GM21576 (cell line): Measurements from ENCODE around the gene UPK1A.
A peak's percentile ranks its signal among the peaks of the same experiment; 100 is the strongest.

ENCODE experiments used
- ATAC-seq: cut with Tn5 transposase; IDR thresholded peaks from one replicate; pipeline ENCODE4 v1.9.1; 2021; ENCODE audit warnings: mild to moderate bottlenecking, moderate library complexity; ENCODE audit not compliant: unreplicated experiment

UPK1A gene

DNA sequence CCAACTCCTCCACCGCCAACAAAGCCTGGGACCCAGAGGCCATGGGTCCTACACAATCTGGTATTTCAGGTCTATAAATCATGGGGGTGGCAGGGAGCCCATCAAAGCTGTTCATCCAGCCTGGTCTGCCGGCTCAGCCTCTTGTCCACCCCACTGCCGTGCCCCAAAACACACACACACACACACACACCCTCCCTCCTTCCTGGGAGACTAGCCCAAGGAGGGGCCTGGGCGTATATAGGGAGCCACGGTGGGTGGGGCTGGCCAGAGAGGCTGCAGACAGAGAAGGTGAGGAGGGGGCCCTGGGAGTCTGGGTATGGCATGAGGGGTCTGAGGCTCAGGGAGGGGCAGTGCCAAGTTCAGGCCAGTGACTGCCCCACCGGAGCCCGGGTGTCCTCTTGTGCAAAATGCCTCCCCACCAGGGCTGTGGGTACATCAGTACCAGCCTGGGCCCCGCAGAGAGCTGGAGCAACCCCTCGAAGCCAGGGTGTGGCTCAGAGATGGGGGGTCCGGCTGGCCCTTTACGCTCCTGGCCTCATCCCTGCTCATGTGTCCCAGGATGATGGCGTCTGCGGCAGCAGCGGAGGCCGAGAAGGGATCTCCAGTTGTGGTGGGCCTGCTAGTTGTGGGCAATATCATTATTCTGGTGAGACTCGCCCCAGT lies at the start of gene UPK1A:
TSS of gene UPK1A (plus strand) at position 267 of the 663 bp plus-strand sequence. CDS start at position 563, 296 bp downstream.
- ATAC-seq = no peak

- no peak for ATAC-seq
Observed at GRCh38 chr19:35618857-35619256, 47.5 kb upstream of the UPK1A start.

- ATAC-seq = no peak
Observed at GRCh38 chr19:35619290-35619923, 46.9 kb upstream of the UPK1A start.

DNA sequence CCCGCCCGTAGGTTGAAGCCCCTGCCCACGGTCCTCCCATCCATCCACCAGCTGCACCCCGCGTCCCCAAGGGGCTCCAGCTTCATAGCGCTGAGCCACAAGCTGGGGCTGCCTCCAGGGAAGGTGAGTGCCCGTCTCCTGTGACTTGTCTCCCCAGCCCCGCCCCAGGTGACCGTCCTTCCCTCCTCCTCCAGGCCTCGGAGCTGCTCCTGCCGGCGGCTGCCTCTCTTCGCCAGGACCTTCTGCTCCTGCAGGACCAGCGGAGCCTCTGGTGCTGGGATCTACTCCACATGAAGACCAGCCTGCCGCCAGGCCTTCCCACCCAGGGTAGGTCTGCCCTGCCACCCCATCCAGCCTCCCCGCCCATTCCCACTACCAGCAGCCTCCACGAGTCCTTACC lies 46.3 kb upstream of the UPK1A start:
- no peak for ATAC-seq

DNA sequence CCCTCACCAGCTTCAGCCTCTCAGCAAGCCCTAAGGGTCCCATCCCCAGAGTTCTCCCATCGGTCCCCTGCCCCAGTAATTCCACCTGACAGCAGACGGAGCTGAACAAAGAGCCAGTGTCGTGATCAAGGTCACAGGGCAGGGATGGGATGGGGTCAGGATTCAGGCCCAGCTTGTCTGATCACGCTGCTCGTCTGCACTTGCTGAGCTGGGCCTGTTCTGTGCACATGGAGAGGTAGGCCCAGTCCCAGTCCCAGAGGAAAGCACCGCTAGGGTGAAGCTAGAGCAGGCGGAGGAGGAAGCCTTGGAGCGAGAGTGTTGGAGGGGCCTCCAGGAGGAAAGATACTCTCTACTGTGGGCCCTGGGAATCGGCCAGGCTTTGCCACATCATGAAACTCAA lies 44.6 kb upstream of the UPK1A start:
- no peak for ATAC-seq

GRCh38 chr19:35622750-35623149 lies 43.6 kb upstream of the UPK1A start:
- ATAC-seq = no peak

DNA sequence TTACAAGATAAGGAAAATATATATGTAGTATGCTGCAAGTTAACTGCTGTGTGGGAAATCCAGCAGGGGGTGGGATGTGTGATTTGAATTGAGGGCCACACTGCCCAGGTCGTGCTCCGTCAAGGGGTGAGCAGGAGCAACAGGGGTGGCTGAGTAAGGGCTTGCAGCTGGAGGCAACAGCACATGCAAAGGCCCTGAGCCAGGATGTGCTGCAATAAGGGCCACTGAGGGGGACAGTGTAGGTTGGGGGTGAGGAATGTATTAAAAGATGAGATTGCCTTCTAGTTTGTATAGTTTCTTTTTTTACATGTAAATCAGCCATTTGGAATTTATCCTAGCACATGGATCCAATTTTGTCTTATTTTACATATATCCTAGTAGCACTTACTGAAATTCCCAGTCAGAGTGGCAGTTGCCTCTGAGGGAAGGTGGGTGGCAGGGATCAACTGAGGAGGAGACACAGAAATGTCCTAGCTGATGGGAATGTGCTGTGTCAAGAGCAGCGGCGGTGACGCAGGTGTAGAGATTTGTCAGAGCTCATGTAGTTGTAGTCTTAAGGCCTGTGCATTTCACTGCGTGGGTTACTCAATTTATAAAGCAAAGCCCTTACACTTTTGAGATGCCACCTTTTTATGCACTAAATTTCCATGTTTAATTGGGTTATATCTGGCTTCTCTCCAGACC lies 42.8 kb upstream of the UPK1A start:
- ATAC-seq = no peak

DNA sequence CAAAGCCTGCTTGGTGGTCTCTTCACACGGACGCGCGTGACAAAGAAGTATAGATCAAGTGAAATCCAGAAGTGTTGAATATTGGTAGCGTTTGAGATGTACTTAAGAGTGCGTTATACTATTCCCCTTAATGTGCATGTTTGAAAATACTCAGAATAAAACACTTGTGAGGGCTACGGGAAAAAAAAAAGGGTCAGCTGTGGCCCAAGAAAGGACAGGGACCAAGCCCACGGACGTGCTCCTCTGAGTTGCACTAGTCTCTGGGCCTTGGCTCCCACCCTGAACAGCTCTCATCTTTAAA lies 38.1 kb upstream of the UPK1A start:
- ATAC-seq = no peak

- peak; percentile 94 for ATAC-seq
Observed at GRCh38 chr19:35628565-35629331, 37.6 kb upstream of the UPK1A start, which contains the start of gene RBM42. TSS of gene RBM42 (plus strand) at chr19:35629036. CDS start at chr19:35629154, 118 bp downstream.

- no peak for ATAC-seq
Observed at GRCh38 chr19:35629332-35629633, 37.0 kb upstream of the UPK1A start.

GRCh38 chr19:35633727-35634440 lies 32.4 kb upstream of the UPK1A start:
- no peak for ATAC-seq

DNA sequence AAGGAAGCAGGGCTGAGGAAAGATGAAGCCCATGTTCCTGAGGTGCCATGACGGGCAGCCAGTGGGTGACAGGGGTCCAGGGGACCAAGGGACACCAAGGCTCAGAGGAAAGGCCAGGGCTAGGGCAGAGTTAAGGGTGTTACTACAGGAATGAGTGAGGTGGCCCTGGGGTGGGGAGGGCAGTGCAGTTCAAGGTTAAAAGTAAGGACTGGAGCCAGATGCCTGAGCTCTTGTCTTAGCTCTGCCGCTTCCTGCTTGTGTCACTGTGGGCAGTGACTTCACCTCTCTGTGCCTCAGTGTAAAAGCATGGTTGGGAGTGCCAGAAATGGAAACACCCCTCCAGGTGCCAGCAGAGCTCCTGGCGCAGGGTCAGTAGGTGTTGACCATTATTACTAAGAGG lies 29.7 kb upstream of the UPK1A start:
- no peak for ATAC-seq

DNA sequence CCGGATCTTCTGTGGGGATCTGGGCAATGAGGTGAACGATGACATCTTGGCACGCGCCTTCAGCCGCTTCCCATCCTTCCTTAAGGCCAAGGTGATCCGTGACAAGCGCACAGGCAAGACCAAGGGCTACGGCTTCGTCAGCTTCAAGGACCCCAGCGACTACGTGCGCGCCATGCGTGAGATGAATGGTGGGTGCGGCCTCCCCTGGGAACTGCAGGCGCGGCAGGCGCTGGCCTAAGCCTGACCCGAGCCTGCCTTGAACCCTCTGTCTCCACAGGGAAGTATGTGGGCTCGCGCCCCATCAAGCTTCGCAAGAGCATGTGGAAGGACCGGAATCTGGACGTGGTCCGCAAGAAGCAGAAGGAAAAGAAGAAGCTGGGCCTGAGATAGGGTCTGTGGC lies 29.2 kb upstream of the UPK1A start:
- no peak for ATAC-seq

GRCh38 chr19:35639321-35639639 lies 27.0 kb upstream of the UPK1A start:
- no peak for ATAC-seq

DNA sequence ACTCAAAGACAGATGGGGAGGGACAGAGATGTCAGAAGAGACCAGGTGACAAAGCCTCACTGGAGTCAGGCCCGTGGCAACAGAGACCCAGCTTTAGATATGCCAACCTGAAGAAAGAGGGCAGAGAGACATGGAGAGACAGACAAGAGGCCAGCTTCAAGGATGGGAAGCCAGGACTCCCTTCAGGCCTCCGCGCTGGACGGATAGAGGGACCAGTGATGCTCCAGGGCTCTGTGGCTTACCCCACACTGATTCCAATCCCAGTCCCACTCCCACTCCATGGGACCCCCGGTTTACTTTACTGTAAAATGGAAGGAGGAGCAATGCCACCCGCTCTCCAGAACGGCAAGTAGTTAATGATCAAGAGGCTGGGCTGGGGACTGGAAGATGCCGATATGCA lies 26.5 kb upstream of the UPK1A start:
- no peak for ATAC-seq

DNA sequence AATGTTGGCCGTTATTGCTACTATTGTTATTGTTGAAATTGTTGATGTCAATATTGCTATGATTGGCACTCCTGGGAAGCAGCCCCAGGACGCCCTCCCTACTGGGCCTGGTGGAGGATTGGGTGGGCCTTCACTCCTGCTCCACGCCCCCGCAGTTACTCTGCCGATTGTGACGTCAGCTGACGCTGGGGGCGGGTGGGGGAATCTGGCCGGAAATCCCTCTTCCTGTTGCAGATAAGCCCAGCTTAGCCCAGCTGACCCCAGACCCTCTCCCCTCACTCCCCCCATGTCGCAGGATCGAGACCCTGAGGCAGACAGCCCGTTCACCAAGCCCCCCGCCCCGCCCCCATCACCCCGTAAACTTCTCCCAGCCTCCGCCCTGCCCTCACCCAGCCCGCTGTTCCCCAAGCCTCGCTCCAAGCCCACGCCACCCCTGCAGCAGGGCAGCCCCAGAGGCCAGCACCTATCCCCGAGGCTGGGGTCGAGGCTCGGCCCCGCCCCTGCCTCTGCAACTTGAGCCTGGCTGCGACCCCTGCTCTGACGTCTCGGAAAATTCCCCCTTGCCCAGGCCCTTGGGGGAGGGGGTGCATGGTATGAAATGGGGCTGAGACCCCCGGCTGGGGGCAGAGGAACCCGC lies 24.7 kb upstream of the UPK1A start, which contains the start of gene ETV2:
TSS of gene ETV2 (plus strand) at position 231 of the 637 bp plus-strand sequence. CDS start 716 bp downstream, outside the sequence.
- ATAC-seq = no peak

DNA sequence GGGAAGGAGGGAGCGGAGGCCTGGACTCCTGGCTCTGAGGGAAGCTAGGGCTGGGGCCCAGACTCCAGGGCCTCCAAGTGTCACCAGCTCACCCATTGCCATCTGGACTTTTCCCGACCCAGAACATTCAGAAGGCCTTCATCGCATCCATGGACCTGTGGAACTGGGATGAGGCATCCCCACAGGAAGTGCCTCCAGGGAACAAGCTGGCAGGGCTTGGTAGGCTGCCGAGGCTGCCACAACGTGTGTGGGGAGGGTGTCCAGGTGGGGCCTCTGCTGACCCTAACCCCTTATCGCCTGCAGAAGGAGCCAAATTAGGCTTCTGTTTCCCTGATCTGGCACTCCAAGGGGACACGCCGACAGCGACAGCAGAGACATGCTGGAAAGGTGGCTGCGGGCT lies 24.0 kb upstream of the UPK1A start:
- ATAC-seq = no peak

DNA sequence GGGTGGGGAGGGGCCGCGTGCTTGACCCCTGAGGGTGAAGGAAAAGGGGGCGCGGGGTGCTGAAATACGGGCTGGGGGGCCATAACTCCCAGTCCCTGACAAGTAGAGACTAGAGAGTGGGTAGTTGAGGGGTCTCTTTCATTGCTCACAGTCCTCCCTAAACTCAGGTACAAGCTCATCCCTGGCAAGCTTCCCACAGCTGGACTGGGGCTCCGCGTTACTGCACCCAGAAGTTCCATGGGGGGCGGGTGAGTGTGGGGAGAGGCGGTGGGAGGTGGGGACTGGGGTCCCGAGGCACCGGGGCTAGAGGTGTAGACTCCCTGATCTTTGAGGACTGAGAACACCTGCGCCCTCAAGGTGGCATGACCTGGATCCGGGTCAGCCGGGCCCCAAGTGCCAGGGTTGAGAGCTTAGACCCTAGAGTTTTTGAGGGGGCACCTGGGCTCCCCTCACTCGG lies 23.5 kb upstream of the UPK1A start:
- no peak for ATAC-seq

- ATAC-seq = peak; percentile 28
Observed at GRCh38 chr19:35643255-35644205, 22.8 kb upstream of the UPK1A start.
